22Rv1 (cell line): ENCODE data around the gene SUFU.

ENCODE experiments used
- ZFX ChIP-seq: fragments of 450-650 bp; IDR thresholded peaks from 2 replicates; pipeline ENCODE4 v1.6.1; 2017; ENCODE audit warnings: antibody characterized with exemption, borderline replicate concordance
- TF ChIP-seq, protein P1 (sequence below): fragments of 450-650 bp; IDR thresholded peaks from 2 replicates; pipeline ENCODE4 v1.5.1; 2017; ENCODE audit warnings: mild to moderate bottlenecking

DNA sequence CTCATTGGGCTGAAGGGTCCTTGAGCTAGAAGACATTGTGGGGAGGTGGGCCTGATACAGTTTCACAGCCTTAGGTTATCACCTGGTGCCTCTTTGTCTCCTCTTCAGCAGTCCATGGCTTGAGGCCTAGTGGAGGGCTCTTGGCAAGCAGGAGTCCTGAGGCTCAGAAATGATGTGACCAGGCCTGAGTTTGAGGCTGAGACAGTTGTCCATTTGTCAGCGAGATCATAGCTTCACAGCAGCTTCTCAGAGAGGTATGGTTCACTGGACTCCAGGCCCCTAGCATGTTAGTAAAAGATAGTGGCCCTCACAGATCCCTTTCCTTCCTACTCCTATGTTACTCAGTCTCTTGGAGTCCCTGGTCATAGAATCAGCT lies 19.1 kb downstream of the SUFU start:
- TF ChIP-seq, protein P1, sequence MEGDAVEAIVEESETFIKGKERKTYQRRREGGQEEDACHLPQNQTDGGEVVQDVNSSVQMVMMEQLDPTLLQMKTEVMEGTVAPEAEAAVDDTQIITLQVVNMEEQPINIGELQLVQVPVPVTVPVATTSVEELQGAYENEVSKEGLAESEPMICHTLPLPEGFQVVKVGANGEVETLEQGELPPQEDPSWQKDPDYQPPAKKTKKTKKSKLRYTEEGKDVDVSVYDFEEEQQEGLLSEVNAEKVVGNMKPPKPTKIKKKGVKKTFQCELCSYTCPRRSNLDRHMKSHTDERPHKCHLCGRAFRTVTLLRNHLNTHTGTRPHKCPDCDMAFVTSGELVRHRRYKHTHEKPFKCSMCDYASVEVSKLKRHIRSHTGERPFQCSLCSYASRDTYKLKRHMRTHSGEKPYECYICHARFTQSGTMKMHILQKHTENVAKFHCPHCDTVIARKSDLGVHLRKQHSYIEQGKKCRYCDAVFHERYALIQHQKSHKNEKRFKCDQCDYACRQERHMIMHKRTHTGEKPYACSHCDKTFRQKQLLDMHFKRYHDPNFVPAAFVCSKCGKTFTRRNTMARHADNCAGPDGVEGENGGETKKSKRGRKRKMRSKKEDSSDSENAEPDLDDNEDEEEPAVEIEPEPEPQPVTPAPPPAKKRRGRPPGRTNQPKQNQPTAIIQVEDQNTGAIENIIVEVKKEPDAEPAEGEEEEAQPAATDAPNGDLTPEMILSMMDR: no peak
- TF ChIP-seq ZFX: no peak
